A204.1 (cell line): ENCODE data around the gene PLCL1.

ENCODE experiments used
- FAIRE-seq: peaks from 2 replicates; lab custom pipeline; 2012; peaks lifted over from hg19 to GRCh38; lab: Jason Lieb, UNC

Gene PLCL1

GRCh38 chr2:198117406-198118041 lies 313.1 kb downstream of the PLCL1 start:
- FAIRE-seq, result no peak

GRCh38 chr2:198127627-198128026 lies 323.2 kb downstream of the PLCL1 start:
- peak; percentile 46 for FAIRE-seq

GRCh38 chr2:198129609-198130008 lies 325.2 kb downstream of the PLCL1 start:
- FAIRE-seq, result no peak

- no peak for FAIRE-seq
These were observed 330.0 kb downstream of the PLCL1 start for GRCh38 chr2:198134293-198134955.

GRCh38 chr2:198135481-198135934 lies 331.1 kb downstream of the PLCL1 start:
- no peak for FAIRE-seq

GRCh38 chr2:198136142-198136541 lies 331.7 kb downstream of the PLCL1 start:
- no peak for FAIRE-seq

GRCh38 chr2:198137733-198138132 lies 333.3 kb downstream of the PLCL1 start:
- no peak for FAIRE-seq

- no peak for FAIRE-seq
These were observed 337.3 kb downstream of the PLCL1 start for GRCh38 chr2:198141726-198142125.

- FAIRE-seq, result no peak
These were observed 338.8 kb downstream of the PLCL1 start for GRCh38 chr2:198143156-198143555.

GRCh38 chr2:198143793-198144192 lies 339.4 kb downstream of the PLCL1 start:
- FAIRE-seq, result no peak

GRCh38 chr2:198144660-198145059 lies 340.3 kb downstream of the PLCL1 start:
- FAIRE-seq, result no peak

- no peak for FAIRE-seq
These were observed 342.1 kb downstream of the PLCL1 start for GRCh38 chr2:198146346-198146940.

GRCh38 chr2:198157314-198157713 lies 352.9 kb downstream of the PLCL1 start:
- FAIRE-seq, result no peak

GRCh38 chr2:198161151-198161550 lies 356.8 kb downstream of the PLCL1 start:
- FAIRE-seq, result no peak

- FAIRE-seq, result no peak
These were observed 357.9 kb downstream of the PLCL1 start for GRCh38 chr2:198162276-198162675.

- no peak for FAIRE-seq
These were observed 360.4 kb downstream of the PLCL1 start for GRCh38 chr2:198164843-198165242.

GRCh38 chr2:198165289-198165688 lies 360.9 kb downstream of the PLCL1 start:
- no peak for FAIRE-seq

GRCh38 chr2:198167346-198167745 lies 363.0 kb downstream of the PLCL1 start:
- FAIRE-seq, result no peak

GRCh38 chr2:198168651-198169050 lies 364.3 kb downstream of the PLCL1 start:
- FAIRE-seq, result no peak

- no peak for FAIRE-seq
These were observed 368.8 kb downstream of the PLCL1 start for GRCh38 chr2:198173242-198173641.

- FAIRE-seq, result no peak
These were observed 369.5 kb downstream of the PLCL1 start for GRCh38 chr2:198173864-198174263.

- FAIRE-seq, result no peak
These were observed 370.9 kb downstream of the PLCL1 start for GRCh38 chr2:198175271-198175670.

- peak; percentile 19 for FAIRE-seq
These were observed 372.6 kb downstream of the PLCL1 start for GRCh38 chr2:198177040-198177439.

- no peak for FAIRE-seq
These were observed 374.4 kb downstream of the PLCL1 start for GRCh38 chr2:198178766-198179165.
